ENCODE measurements around the gene FGF14.

DNA sequence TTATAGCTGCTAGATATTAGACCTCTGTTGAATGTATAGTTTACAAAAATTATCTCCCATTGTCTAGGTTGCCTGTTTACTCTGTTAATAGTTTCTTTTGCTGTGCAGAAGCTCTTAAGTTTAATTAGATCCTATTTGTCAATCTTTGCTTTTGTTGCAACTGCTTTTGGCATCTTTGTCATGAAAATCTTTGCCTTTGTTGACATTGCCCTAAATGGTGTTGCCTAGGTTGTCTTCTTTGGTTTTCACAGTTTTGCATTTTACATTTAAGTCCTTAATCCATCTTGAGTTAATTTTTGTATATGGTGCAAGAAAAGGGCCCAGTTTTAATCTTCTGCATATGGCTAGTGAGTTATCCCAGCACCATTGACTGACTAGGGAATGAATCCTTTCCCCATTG, 618.3 kb downstream of the FGF14 start:
- TF ChIP-seq, protein P1, sequence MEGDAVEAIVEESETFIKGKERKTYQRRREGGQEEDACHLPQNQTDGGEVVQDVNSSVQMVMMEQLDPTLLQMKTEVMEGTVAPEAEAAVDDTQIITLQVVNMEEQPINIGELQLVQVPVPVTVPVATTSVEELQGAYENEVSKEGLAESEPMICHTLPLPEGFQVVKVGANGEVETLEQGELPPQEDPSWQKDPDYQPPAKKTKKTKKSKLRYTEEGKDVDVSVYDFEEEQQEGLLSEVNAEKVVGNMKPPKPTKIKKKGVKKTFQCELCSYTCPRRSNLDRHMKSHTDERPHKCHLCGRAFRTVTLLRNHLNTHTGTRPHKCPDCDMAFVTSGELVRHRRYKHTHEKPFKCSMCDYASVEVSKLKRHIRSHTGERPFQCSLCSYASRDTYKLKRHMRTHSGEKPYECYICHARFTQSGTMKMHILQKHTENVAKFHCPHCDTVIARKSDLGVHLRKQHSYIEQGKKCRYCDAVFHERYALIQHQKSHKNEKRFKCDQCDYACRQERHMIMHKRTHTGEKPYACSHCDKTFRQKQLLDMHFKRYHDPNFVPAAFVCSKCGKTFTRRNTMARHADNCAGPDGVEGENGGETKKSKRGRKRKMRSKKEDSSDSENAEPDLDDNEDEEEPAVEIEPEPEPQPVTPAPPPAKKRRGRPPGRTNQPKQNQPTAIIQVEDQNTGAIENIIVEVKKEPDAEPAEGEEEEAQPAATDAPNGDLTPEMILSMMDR (conservative IDR thresholded peaks at IDR 0.05; ENCODE audit: low read length): no peak
- TF ChIP-seq EZH2phosphoT487 (IDR thresholded peaks at IDR 0.05; ENCODE audit: borderline replicate concordance, low read depth, low read length): no peak
